ENCODE data around the gene RELL1. TPM values are rescaled to one million over a fixed set of nuclear protein-coding genes. Genes with fewer than 3 reads are reported as not detected.

Gene RELL1
- polyA plus RNA-seq, 1 of the 3 experiments (the other 2 are of a cell fraction): 4.5 TPM

GRCh38 chr4:37651781-37652377 lies 34.3 kb downstream of the RELL1 start:
- Histone ChIP-seq H4K20me1 (ENCODE audit: insufficient read depth) (no peaks in the 10 kb centered on the region), H3K4me3 (ENCODE audit: low read depth in 2 of 2, low read length in 1 of 2) (no peak overlapping the region), H3K36me3 (replicated peaks in 1 of 2; ENCODE audit: control insufficient read depth in 1 of 2, insufficient read depth in 2 of 2, low read length in 1 of 2) (peaks cover 0 to 8% of the 10 kb centered on the region in 2 experiments), H3K9me2 (no peaks in the 10 kb centered on the region), H3K4me1 (ENCODE audit: control insufficient read depth in 1 of 2, insufficient read depth in 2 of 2, low read depth in 1 of 2, low read length in 1 of 2) (peaks cover 5 to 9% of the 10 kb centered on the region in 2 experiments; a peak in 2 of 4 replicates), H3F3A (replicated peaks; ENCODE audit: insufficient read depth) (no peaks in the 10 kb centered on the region), H2AFZ (ENCODE audit: low read depth) (no peak overlapping the region), H3K4me2 (no peak overlapping the region), H3K9me3 (no peaks in the 10 kb centered on the region), H3K79me2 (ENCODE audit: insufficient read depth) (peaks cover 7% of the 10 kb centered on the region), H3K9ac (no peak overlapping the region), H3K27me3 (ENCODE audit: insufficient read depth) (no peaks in the 10 kb centered on the region), H3K27ac (ENCODE audit: low read depth in 2 of 2, low read length in 1 of 2) (no peak overlapping the region)
- no peak for DNase-seq
- ChIA-PET POLR2A (interaction anchor here (0.6 kb wide), 1 partner anchor 35 kb away, joined by 3 read pairs; no protein-coding TSS in a partner anchor), CTCF (interaction anchor here (0.7 to 1.5 kb wide), 5 partner anchors 9 to 152 kb away, joined by 3 read pairs; no protein-coding TSS in a partner anchor)
- TF ChIP-seq ZBTB33 (IDR thresholded peaks at IDR 0.05; ENCODE audit: borderline replicate concordance, low read depth) (no peak), TEAD4 (IDR thresholded peaks at IDR 0.05; ENCODE audit: borderline replicate concordance, insufficient read depth) (no peak), FOSL2 (IDR thresholded peaks at IDR 0.05; ENCODE audit: borderline replicate concordance, low read depth) (no peak), EZH2phosphoT487 (IDR thresholded peaks at IDR 0.05; ENCODE audit: borderline replicate concordance, low read depth) (no peak), RXRA (IDR thresholded peaks at IDR 0.05; ENCODE audit: borderline replicate concordance, low read depth) (no peak), ELF1 (IDR thresholded peaks at IDR 0.05) (no peak), POLR2AphosphoS5 (IDR thresholded peaks at IDR 0.05; ENCODE audit: low read depth, low read length) (no peak), REST (IDR thresholded peaks at IDR 0.05; ENCODE audit: low read depth, low read length) (no peak), USF2 (IDR thresholded peaks at IDR 0.05; ENCODE audit: borderline replicate concordance, low read depth, low read length) (no peak), RAD21 (IDR thresholded peaks at IDR 0.05; ENCODE audit: low read length) (no peak), GABPA (IDR thresholded peaks at IDR 0.05; ENCODE audit: low read depth) (no peak), RCOR1 (IDR thresholded peaks at IDR 0.05; ENCODE audit: low read length) (no peak), MEF2A (IDR thresholded peaks at IDR 0.05; ENCODE audit: borderline replicate concordance, low read depth) (no peak), NRF1 (IDR thresholded peaks at IDR 0.05; ENCODE audit: low read depth, low read length) (no peak)
- 97% methylated on average over 13 of the region's 13 CpGs for WGBS (ENCODE audit: low lambda C conversion rate)
